Activated CD4-positive, alpha-beta memory T cell treated with anti-CD3 and anti-CD28 coated beads, Interleukin-2, amount 10 ng/mL, durations not matched to agents 7 days and 5 days (primary cell): ENCODE data around the gene GPR25. TPM values are rescaled to one million over a fixed set of nuclear protein-coding genes. Genes with fewer than 3 reads are reported as not detected.
A peak's percentile ranks its signal among the peaks of the same experiment; 100 is the strongest.

Source experiments
- CTCF ChIA-PET: fragments of 350-600 bp; sonication (Branson Sonifier 250); formaldehyde crosslinking; loops from one replicate; lab custom pipeline; 2021; ENCODE audit warnings: antibody characterized with exemption, inconsistent platforms; lab: Charles Lee
- POLR2A ChIA-PET: fragments of 350-600 bp; sonication (Branson Sonifier 250); formaldehyde crosslinking; loops from one replicate; lab custom pipeline; 2021; ENCODE audit warnings: antibody characterized with exemption; lab: Charles Lee
- DNase-seq: peaks from one replicate; pipeline ENCODE4 v3.0.0-alpha.2; 2020
- H3K27ac Mint-ChIP-seq: one replicate; pipeline ENCODE4 v1.8.0; 2021; ENCODE audit warnings: mild to moderate bottlenecking, mixed read lengths
- H3K27me3 Mint-ChIP-seq: one replicate; pipeline ENCODE4 v1.8.0; 2021; ENCODE audit warnings: mixed read lengths
- H3K36me3 Mint-ChIP-seq: one replicate; pipeline ENCODE4 v1.8.0; 2021; ENCODE audit warnings: low read depth, mixed read lengths
- H3K4me1 Mint-ChIP-seq: one replicate; pipeline ENCODE4 v1.8.0; 2021; ENCODE audit warnings: mixed read lengths
- H3K4me3 Mint-ChIP-seq: one replicate; pipeline ENCODE4 v1.8.0; 2021; ENCODE audit warnings: mild to moderate bottlenecking, mixed read lengths
- H3K9me3 Mint-ChIP-seq: one replicate; pipeline ENCODE4 v1.8.0; 2021; ENCODE audit warnings: mixed read lengths
- total RNA-seq, 2 experiments: library from RNA; stranded (reverse); gene quantifications; one replicate each; pipeline ENCODE4 v1.2.3, GENCODE V29; 2021

Gene GPR25
- total RNA-seq, 2 experiments from 2014 or later: 0.25 TPM; not detected in 1

- DNase-seq: no peak
- Mint-ChIP-seq H3K4me3 (peak overlapping the region; percentile 27), H3K27ac (no peak overlapping the region), H3K4me1 (peaks cover 44% of the 10 kb centered on the region), H3K27me3 (peaks cover 59% of the 10 kb centered on the region), H3K9me3 (no peaks in the 10 kb centered on the region), H3K36me3 (no peaks in the 10 kb centered on the region)
- CTCF ChIA-PET: interaction anchor here (1.6 kb wide), 1 partner anchor 25 kb away, joined by 4 read pairs; no protein-coding TSS in a partner anchor
- POLR2A ChIA-PET: interaction anchor here (0.9 to 4.9 kb wide), 3 partner anchors 14 to 228 kb away, joined by 4 to 28 read pairs (median 4); partner anchors contain the start of gene DDX59
These were observed 18.3 kb downstream of the GPR25 start for GRCh38 chr1:200890818-200891773.

- Mint-ChIP-seq H3K36me3 (no peaks in the 10 kb centered on the region), H3K4me3 (no peak overlapping the region), H3K4me1 (peaks cover 41% of the 10 kb centered on the region), H3K9me3 (no peaks in the 10 kb centered on the region), H3K27ac (no peak overlapping the region), H3K27me3 (peaks cover 58% of the 10 kb centered on the region)
- no peak for DNase-seq
- POLR2A ChIA-PET: interaction anchor here (1.1 to 4.9 kb wide), 2 partner anchors 14 to 222 kb away, joined by 4 to 28 read pairs; partner anchors contain the start of gene DDX59
- CTCF ChIA-PET: no interaction called here
These were observed 19.0 kb downstream of the GPR25 start for GRCh38 chr1:200891774-200892157.

DNA sequence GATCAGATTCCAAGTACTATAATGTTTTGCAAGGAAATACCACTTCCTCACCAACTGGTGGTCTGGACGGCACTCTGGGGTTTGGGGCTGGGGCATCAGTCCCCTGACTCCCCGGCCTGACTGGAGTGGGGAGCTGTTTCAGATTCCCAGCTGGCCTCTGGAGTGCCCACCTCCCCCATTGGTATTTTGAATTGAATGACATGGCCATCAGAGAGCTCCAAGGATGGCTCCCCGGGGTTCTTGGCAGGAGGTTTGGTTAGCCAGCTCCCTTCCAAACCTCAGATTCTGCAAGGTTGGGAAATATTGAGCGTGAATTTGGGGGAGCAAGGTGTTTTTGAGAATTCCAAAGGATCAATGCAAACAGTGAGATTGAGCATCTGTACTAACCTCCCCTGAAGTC is 19.8 kb downstream of the GPR25 start:
- Mint-ChIP-seq H3K27ac (no peak overlapping the region), H3K9me3 (no peaks in the 10 kb centered on the region), H3K4me3 (no peak overlapping the region), H3K36me3 (no peaks in the 10 kb centered on the region), H3K27me3 (peaks cover 59% of the 10 kb centered on the region), H3K4me1 (peaks cover 36% of the 10 kb centered on the region)
- CTCF ChIA-PET: interaction anchor here (1.4 kb wide), 1 partner anchor 14 kb away, joined by 4 read pairs; no protein-coding TSS in a partner anchor
- no peak for DNase-seq
- POLR2A ChIA-PET: no interaction called here

DNA sequence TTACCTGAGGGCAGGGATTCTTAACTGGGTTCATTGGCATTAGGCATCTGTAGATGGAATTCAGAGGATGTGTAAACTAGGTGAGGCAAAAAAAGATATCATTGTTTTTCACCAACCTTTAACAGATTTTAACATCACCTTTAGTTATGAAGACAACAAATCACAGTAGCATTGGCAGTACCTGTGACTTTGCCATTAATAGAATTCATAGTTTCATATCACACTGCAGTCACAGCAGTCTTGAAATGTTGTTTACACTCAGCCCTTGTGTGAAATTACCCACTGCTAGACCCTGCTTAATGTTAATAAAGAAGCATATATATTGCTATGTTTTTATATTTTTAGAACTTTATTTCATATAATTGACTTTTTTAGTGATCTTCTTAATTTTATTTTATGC is 20.2 kb downstream of the GPR25 start:
- Mint-ChIP-seq H3K27ac (no peak overlapping the region), H3K4me3 (no peak overlapping the region), H3K27me3 (peaks cover 62% of the 10 kb centered on the region), H3K4me1 (peaks cover 31% of the 10 kb centered on the region), H3K9me3 (no peaks in the 10 kb centered on the region), H3K36me3 (no peaks in the 10 kb centered on the region)
- POLR2A ChIA-PET: no interaction called here
- DNase-seq: no peak
- CTCF ChIA-PET: interaction anchor here (1.4 kb wide), 1 partner anchor 15 kb away, joined by 4 read pairs; no protein-coding TSS in a partner anchor

GRCh38 chr1:200893411-200893901 is 20.7 kb downstream of the GPR25 start:
- H3K36me3 Mint-ChIP-seq: no peaks in the 10 kb centered on the region
- no peak overlapping the region for H3K4me3 Mint-ChIP-seq
- peaks cover 66% of the 10 kb centered on the region for H3K27me3 Mint-ChIP-seq
- POLR2A ChIA-PET: no interaction called here
- DNase-seq: no peak
- H3K9me3 Mint-ChIP-seq: no peaks in the 10 kb centered on the region
- no peak overlapping the region for H3K27ac Mint-ChIP-seq
- CTCF ChIA-PET: interaction anchor here (1.4 kb wide), 1 partner anchor 15 kb away, joined by 4 read pairs; no protein-coding TSS in a partner anchor
- peaks cover 26% of the 10 kb centered on the region for H3K4me1 Mint-ChIP-seq

DNA sequence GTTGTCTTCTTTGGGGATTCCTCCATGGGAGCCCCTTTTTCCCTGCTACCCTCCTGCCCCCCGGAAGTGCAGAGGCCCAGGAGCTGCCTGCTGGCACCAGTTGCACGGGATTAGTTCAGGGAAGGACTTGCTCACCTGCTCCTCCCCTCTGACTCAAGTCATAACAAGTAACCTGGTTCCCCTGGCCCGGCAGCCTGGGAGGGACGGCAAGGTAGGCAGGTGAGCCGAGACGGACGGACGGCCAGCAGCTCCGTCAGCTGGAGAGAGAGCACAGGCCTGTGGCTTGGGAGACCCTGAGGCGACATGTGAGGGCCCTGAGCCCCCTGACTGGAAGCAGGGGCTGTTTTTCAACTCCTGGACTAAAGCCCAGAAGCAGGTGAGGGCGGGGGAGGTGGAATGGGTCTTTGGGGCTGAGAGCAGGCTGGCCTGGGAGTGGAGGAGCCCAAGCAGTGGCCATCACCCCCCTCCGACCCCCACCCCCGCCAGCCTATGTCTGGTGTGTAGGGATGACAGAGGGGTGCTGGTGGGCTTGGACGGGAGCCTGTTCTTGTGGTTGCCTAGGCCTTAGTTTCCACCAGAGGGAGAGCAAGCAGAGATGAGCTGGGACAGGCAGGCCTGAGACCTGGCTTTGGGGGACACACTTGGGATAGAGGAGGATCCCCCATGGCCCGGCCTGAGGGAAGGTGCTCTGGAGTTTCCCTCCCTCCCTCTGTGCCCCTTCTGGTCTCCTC is 22.1 kb downstream of the GPR25 start, which contains the start of gene INAVA:
INAVA (plus strand) TSS at position 189 of the 731 bp plus-strand sequence. CDS start 3,501 bp downstream, outside the sequence.
- H3K27me3 Mint-ChIP-seq: peaks cover 67% of the 10 kb centered on the region
- H3K4me1 Mint-ChIP-seq: peaks cover 12% of the 10 kb centered on the region
- H3K9me3 Mint-ChIP-seq: no peaks in the 10 kb centered on the region
- no peaks in the 10 kb centered on the region for H3K36me3 Mint-ChIP-seq
- ChIA-PET POLR2A (no interaction called here), CTCF (no interaction called here)
- no peak within 1 kb of the TSS for H3K27ac Mint-ChIP-seq
- no peak for DNase-seq
- H3K4me3 Mint-ChIP-seq: no peak within 1 kb of the TSS

GRCh38 chr1:200895443-200895789 is 22.6 kb downstream of the GPR25 start:
- peaks cover 65% of the 10 kb centered on the region for H3K27me3 Mint-ChIP-seq
- DNase-seq: no peak
- peaks cover 7% of the 10 kb centered on the region for H3K4me1 Mint-ChIP-seq
- no peaks in the 10 kb centered on the region for H3K36me3 Mint-ChIP-seq
- POLR2A ChIA-PET: no interaction called here
- H3K9me3 Mint-ChIP-seq: no peaks in the 10 kb centered on the region
- no peak overlapping the region for H3K27ac Mint-ChIP-seq
- CTCF ChIA-PET: no interaction called here
- H3K4me3 Mint-ChIP-seq: no peak overlapping the region

DNA sequence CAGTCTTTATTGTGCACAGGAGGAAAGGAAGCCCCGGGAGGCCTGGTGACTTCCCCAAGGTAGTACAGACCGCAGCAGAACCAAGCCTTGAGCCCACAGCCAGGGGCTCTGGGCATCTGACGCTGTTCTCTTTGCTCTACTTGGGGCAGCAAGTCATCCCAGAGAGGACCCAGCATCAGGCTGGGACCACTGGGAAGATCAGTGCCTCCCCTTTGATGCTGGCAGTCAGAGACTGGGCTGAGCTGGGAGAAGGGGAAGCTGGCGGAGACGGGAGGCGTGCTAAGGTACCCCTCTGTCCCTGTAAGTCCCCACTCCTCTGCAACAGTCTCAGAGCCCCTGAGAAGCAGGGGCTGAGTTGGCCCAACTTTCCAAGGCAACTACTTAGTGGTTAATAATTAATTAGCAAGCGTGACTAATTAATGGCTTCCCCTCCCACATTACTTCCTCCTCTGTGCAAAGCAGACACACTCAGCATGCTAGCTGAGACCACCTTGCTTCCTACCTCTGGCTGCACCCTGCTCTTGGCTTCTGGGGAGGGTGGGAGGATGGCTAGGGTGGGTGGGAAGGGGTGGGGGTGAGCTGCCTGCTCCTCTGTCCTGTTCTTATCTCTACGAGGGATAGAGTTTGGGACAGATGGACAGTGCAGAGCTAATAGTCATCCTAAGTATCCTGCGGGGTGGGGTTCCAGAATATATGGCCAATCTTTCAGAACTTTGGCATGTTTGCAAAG is 23.2 kb downstream of the GPR25 start:
- Mint-ChIP-seq H3K36me3 (no peaks in the 10 kb centered on the region), H3K27ac (no peak overlapping the region), H3K9me3 (no peaks in the 10 kb centered on the region), H3K4me3 (no peak overlapping the region), H3K27me3 (peaks cover 62% of the 10 kb centered on the region), H3K4me1 (peaks cover 2% of the 10 kb centered on the region)
- POLR2A ChIA-PET: interaction anchor here (1.3 kb wide), 1 partner anchor 10 kb away, joined by 3 read pairs; no protein-coding TSS in a partner anchor
- DNase-seq: no peak
- CTCF ChIA-PET: no interaction called here

DNA sequence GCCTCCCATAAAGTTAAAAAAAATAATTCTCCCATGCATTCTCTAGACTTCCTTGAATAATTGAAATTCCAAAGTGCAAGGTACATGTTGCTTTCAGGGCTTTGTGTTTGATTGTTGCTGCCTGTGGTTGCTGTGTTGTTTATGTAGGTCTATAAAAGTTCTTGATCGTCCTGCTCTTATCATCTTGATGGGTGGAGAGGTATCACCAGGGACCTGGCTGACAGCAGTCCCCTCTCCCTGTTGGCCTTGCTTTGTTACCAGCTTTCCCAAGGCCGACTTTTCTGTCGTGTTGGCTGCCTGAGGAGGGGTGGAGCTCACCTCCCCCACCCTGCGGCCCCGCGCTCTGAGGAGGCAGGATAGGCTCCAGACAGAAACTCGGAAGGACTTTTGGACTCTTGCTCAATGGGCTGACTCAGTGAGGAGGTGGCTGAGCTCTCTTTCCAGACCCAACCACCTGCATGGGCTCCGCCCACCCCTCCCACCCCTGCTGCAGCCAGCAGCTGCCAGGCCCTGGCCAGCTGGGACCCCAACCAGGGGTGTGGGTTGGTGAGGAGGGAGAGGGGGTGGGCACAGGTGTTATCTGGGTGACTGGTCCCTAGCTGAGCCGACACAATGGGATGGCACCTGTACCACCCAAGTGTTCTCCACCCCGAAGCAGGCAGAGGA is 23.9 kb downstream of the GPR25 start:
- no peak for DNase-seq
- no peaks in the 10 kb centered on the region for H3K36me3 Mint-ChIP-seq
- CTCF ChIA-PET: no interaction called here
- no peak overlapping the region for H3K27ac Mint-ChIP-seq
- H3K4me1 Mint-ChIP-seq: no peaks in the 10 kb centered on the region
- POLR2A ChIA-PET: interaction anchor here (1.3 kb wide), 1 partner anchor 9 kb away, joined by 3 read pairs; no protein-coding TSS in a partner anchor
- no peaks in the 10 kb centered on the region for H3K9me3 Mint-ChIP-seq
- H3K4me3 Mint-ChIP-seq: no peak overlapping the region
- peaks cover 64% of the 10 kb centered on the region for H3K27me3 Mint-ChIP-seq

GRCh38 chr1:200897259-200897658 is 24.5 kb downstream of the GPR25 start:
- Mint-ChIP-seq H3K4me1 (no peaks in the 10 kb centered on the region), H3K27me3 (peaks cover 64% of the 10 kb centered on the region), H3K27ac (no peak overlapping the region), H3K4me3 (no peak overlapping the region), H3K9me3 (no peaks in the 10 kb centered on the region), H3K36me3 (no peaks in the 10 kb centered on the region)
- CTCF ChIA-PET: no interaction called here
- POLR2A ChIA-PET: interaction anchor here (1.3 kb wide), 1 partner anchor 8 kb away, joined by 3 read pairs; no protein-coding TSS in a partner anchor
- DNase-seq: no peak

GRCh38 chr1:200899015-200899386 is 26.2 kb downstream of the GPR25 start:
- no peak overlapping the region for H3K27ac Mint-ChIP-seq
- ChIA-PET CTCF (no interaction called here), POLR2A (no interaction called here)
- H3K9me3 Mint-ChIP-seq: no peaks in the 10 kb centered on the region
- H3K27me3 Mint-ChIP-seq: peaks cover 54% of the 10 kb centered on the region
- no peak overlapping the region for H3K4me3 Mint-ChIP-seq
- H3K36me3 Mint-ChIP-seq: no peaks in the 10 kb centered on the region
- DNase-seq: no peak
- no peaks in the 10 kb centered on the region for H3K4me1 Mint-ChIP-seq

DNA sequence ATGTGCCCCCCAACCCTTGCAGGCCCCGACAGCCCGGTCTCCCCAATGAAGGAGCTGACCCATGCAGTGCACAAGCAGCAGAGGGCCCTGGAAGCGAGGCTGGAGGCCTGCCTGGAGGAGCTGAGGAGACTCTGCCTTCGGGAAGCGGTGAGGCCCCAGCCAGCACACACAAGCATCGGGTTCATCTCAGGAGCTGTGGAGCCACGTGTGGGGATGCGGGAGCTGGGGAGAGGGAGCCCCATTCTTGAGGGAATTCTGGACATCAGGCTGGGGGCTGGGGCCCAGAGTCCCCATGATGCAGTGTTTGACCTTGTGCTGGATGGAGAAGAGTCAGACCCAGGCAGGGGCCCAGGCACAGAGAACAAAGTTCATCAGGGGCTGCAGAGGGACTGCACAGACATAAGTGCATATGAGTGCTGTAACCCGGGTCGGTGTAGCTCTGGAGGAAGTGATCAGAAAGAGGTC is 26.7 kb downstream of the GPR25 start:
- ChIA-PET POLR2A (no interaction called here), CTCF (no interaction called here)
- no peak for DNase-seq
- Mint-ChIP-seq H3K4me1 (no peaks in the 10 kb centered on the region), H3K36me3 (no peaks in the 10 kb centered on the region), H3K27ac (no peak overlapping the region), H3K27me3 (peaks cover 55% of the 10 kb centered on the region), H3K4me3 (no peak overlapping the region), H3K9me3 (no peaks in the 10 kb centered on the region)
